Tibial nerve (tissue), 4 donors: Measurements from ENCODE around the gene TXNRD3. TPM values are rescaled to one million over a fixed set of nuclear protein-coding genes. Genes with fewer than 3 reads are reported as not detected.

Experiments
- DNase-seq, 2 donors: peaks; one replicate each; pipeline ENCODE4 v3.0.0-alpha.2; 2019; ENCODE audit warnings: low spot score in 2 of 2
- H3K27ac ChIP-seq, 4 donors: fragments of 200-600 bp; sonication (generic) in 3 of 4; one replicate each; pipeline ENCODE4 v1.5.1; 2017 to 2019; ENCODE audit warnings: mild to moderate bottlenecking in 1 of 4
- H3K27me3 ChIP-seq, 2 donors: fragments of 200-600 bp; sonication (generic) in 1 of 2; one replicate each; pipeline versions ENCODE4 v1.5.1 to v1.6.0; 2017 to 2019
- H3K36me3 ChIP-seq, 3 donors: fragments of 200-600 bp; sonication (generic); one replicate each; pipeline ENCODE4 v1.5.1; 2018 to 2019
- H3K4me1 ChIP-seq, 4 donors: fragments of 200-600 bp; sonication (generic) in 3 of 4; one replicate each; pipeline ENCODE4 v1.5.1; 2017 to 2019
- H3K4me3 ChIP-seq, 4 donors: fragments of 200-600 bp; sonication (generic) in 3 of 4; one replicate each; pipeline ENCODE4 v1.5.1; 2017 to 2019; ENCODE audit warnings: mild to moderate bottlenecking in 1 of 4, moderate library complexity in 1 of 4
- H3K9me3 ChIP-seq, 4 donors: fragments of 200-600 bp; sonication (generic) in 3 of 4; one replicate each; pipeline ENCODE4 v1.5.1; 2017 to 2019
- CTCF ChIP-seq, 5 experiments: fragments of 200-600 bp in 3 of 5; fragments of 450-650 bp in 2 of 5; sonication (generic) in 3 of 5; IDR thresholded peaks; one replicate each; pipeline ENCODE4 v1.5.1; 2016 to 2019; ENCODE audit warnings: antibody characterized with exemption in 5 of 5, mild to moderate bottlenecking in 3 of 5, moderate library complexity in 2 of 5
- EP300 ChIP-seq, 2 donors: sonication (generic); formaldehyde crosslinking; IDR thresholded peaks; one replicate each; pipeline ENCODE4 v1.6.1; 2017; ENCODE audit warnings: antibody characterized with exemption in 2 of 2, mild to moderate bottlenecking in 1 of 2
- POLR2A ChIP-seq, 2 donors: fragments of 450-650 bp; IDR thresholded peaks; one replicate each; pipeline ENCODE4 v1.6.1; 2017; ENCODE audit warnings: antibody characterized with exemption in 2 of 2, mild to moderate bottlenecking in 2 of 2, moderate library complexity in 2 of 2
- WGBS, 2 donors: methylation state at CpG; one replicate each; pipeline ENCODE4 v1.1.5; 2018; 5-methylcytosine and 5-hydroxymethylcytosine counted together
- total RNA-seq, 4 donors: library from RNA; depleted of rRNA; stranded (reverse); fragments of >200 nt; gene quantifications; one replicate each; pipeline ENCODE4 v1.1.0, GENCODE V29; 2016

TXNRD3 gene
- total RNA-seq, 4 donors from 2014 or later: 18.6 to 33.3 (median 23.3) TPM

- no peak for TF ChIP-seq EP300 (IDR thresholded peaks at IDR 0.05)
- no peak for TF ChIP-seq CTCF (IDR thresholded peaks at IDR 0.05)
- TF ChIP-seq POLR2A (IDR thresholded peaks at IDR 0.05): no peak
- Histone ChIP-seq H3K27me3 (no peaks in the 10 kb centered on the region), H3K4me1 (no peaks in the 10 kb centered on the region), H3K4me3 (no peak overlapping the region), H3K9me3 (no peaks in the 10 kb centered on the region), H3K36me3 (no peaks in the 10 kb centered on the region), H3K27ac (no peak overlapping the region)
- no peak for DNase-seq
- WGBS, 2 donors: 87 to 98% methylated on average over 11 to 15 of the region's 15 CpGs
Observed at GRCh38 chr3:126666658-126667528, 12.0 kb upstream of the TXNRD3 start.

GRCh38 chr3:126665959-126666657 lies 11.2 kb upstream of the TXNRD3 start:
- Histone ChIP-seq H3K4me1 (no peaks in the 10 kb centered on the region), H3K27ac (no peak overlapping the region), H3K36me3 (no peaks in the 10 kb centered on the region), H3K4me3 (no peak overlapping the region), H3K9me3 (no peaks in the 10 kb centered on the region), H3K27me3 (peaks cover 0 to 6% of the 10 kb centered on the region in 2 donors)
- TF ChIP-seq EP300 (IDR thresholded peaks at IDR 0.05) (no peak), CTCF (IDR thresholded peaks at IDR 0.05) (no peak), POLR2A (IDR thresholded peaks at IDR 0.05) (no peak)
- WGBS, 2 donors: 86 to 91% methylated on average over 11 to 14 of the region's 15 CpGs
- no peak for DNase-seq

GRCh38 chr3:126665221-126665936 lies 10.5 kb upstream of the TXNRD3 start:
- no peaks in the 10 kb centered on the region for H3K4me1 ChIP-seq
- no peak overlapping the region for H3K4me3 ChIP-seq
- peaks cover 0 to 12% of the 10 kb centered on the region in 2 donors for H3K27me3 ChIP-seq
- no peak for DNase-seq
- TF ChIP-seq EP300 (IDR thresholded peaks at IDR 0.05): no peak
- TF ChIP-seq POLR2A (IDR thresholded peaks at IDR 0.05): no peak
- no peak for TF ChIP-seq CTCF (IDR thresholded peaks at IDR 0.05)
- no peaks in the 10 kb centered on the region for H3K9me3 ChIP-seq
- WGBS, 2 donors: 79 to 87% methylated on average over 4 to 6 of the region's 6 CpGs
- no peak overlapping the region for H3K27ac ChIP-seq
- no peaks in the 10 kb centered on the region for H3K36me3 ChIP-seq

GRCh38 chr3:126664591-126665214 lies 9.8 kb upstream of the TXNRD3 start:
- DNase-seq: no peak
- Histone ChIP-seq H3K27ac (no peak overlapping the region), H3K27me3 (peaks cover 0 to 18% of the 10 kb centered on the region in 2 donors), H3K4me3 (no peak overlapping the region), H3K36me3 (no peaks in the 10 kb centered on the region), H3K9me3 (no peaks in the 10 kb centered on the region), H3K4me1 (no peaks in the 10 kb centered on the region)
- WGBS, 2 donors: 41 to 50% methylated on average over 5 of the region's 5 CpGs
- TF ChIP-seq CTCF (IDR thresholded peaks at IDR 0.05): no peak
- no peak for TF ChIP-seq EP300 (IDR thresholded peaks at IDR 0.05)
- TF ChIP-seq POLR2A (IDR thresholded peaks at IDR 0.05): no peak
